DND-41 (cell line): ENCODE measurements around the gene SFMBT2.

ENCODE experiments used
- ATAC-seq: fragments of 200-7000 bp; cut with Tn5 transposase; 3 replicates; pipeline ENCODE4 v1.9.1; 2021; ENCODE audit warnings: low read depth; ENCODE audit not compliant: insufficient read depth
- DNase-seq: peaks from one replicate; pipeline ENCODE4 v3.0.0-alpha.2; 2020
- H2AFZ ChIP-seq: 2 replicates; pipeline ENCODE4 v1.6.0; 2012; ENCODE audit warnings: low read depth, low read length
- H3K27ac ChIP-seq: 2 replicates; pipeline ENCODE4 v1.5.1; 2012; ENCODE audit warnings: low read length, inconsistent platforms
- H3K27me3 ChIP-seq: fragments of 200-600 bp; sonication (generic); 2 replicates; pipeline ENCODE4 v1.6.0; 2012; ENCODE audit warnings: low read length, mild to moderate bottlenecking, inconsistent platforms; ENCODE audit not compliant: insufficient read depth, poor library complexity
- H3K36me3 ChIP-seq: 2 replicates; pipeline ENCODE4 v1.5.1; 2012; ENCODE audit warnings: low read length, inconsistent platforms; ENCODE audit not compliant: insufficient read depth
- H3K4me1 ChIP-seq: 2 replicates; pipeline ENCODE4 v1.5.1; 2012; ENCODE audit warnings: mild to moderate bottlenecking, low read length; ENCODE audit not compliant: insufficient read depth
- H3K4me2 ChIP-seq: 2 replicates; pipeline ENCODE4 v1.6.0; 2012; ENCODE audit warnings: mild to moderate bottlenecking, moderate library complexity, low read length, inconsistent platforms; ENCODE audit not compliant: insufficient read depth
- H3K4me3 ChIP-seq, 2 experiments: fragments of 200-600 bp in 1 of 2; shearing (Covaris generic) in 1 of 2; 2 replicates each; pipeline ENCODE4 v1.5.1; 2012 to 2016; ENCODE audit warnings: inconsistent platforms in 2 of 2, low read length in 2 of 2, mild to moderate bottlenecking in 2 of 2, low read depth in 1 of 2, moderate library complexity in 1 of 2
- H3K79me2 ChIP-seq: 2 replicates; pipeline ENCODE4 v1.6.0; 2012; ENCODE audit warnings: low read length, inconsistent platforms; ENCODE audit not compliant: insufficient read depth
- H3K9ac ChIP-seq: 2 replicates; pipeline ENCODE4 v1.6.0; 2012; ENCODE audit warnings: low read depth, mild to moderate bottlenecking, inconsistent platforms, low read length, moderate library complexity
- H3K9me3 ChIP-seq: 2 replicates; pipeline ENCODE4 v1.5.1; 2012; ENCODE audit warnings: low read length, moderate library complexity, mild to moderate bottlenecking, inconsistent platforms; ENCODE audit not compliant: insufficient read depth, severe bottlenecking
- H4K20me1 ChIP-seq: 2 replicates; pipeline ENCODE4 v1.6.0; 2012; ENCODE audit warnings: low read length; ENCODE audit not compliant: insufficient read depth
- EZH2 ChIP-seq: IDR thresholded peaks from 3 replicates; pipeline ENCODE4 v1.6.1; 2012; ENCODE audit warnings: borderline replicate concordance, low read depth, mild to moderate bottlenecking, moderate library complexity, low read length, inconsistent platforms; ENCODE audit not compliant: severe bottlenecking
- TF ChIP-seq, protein P1 (sequence below): IDR thresholded peaks from 2 replicates; pipeline ENCODE4 v1.5.1; 2012; ENCODE audit warnings: borderline replicate concordance, low read length, moderate library complexity, mild to moderate bottlenecking; ENCODE audit not compliant: poor library complexity, severe bottlenecking; ENCODE audit errors: extremely low read depth

SFMBT2 gene

DNA sequence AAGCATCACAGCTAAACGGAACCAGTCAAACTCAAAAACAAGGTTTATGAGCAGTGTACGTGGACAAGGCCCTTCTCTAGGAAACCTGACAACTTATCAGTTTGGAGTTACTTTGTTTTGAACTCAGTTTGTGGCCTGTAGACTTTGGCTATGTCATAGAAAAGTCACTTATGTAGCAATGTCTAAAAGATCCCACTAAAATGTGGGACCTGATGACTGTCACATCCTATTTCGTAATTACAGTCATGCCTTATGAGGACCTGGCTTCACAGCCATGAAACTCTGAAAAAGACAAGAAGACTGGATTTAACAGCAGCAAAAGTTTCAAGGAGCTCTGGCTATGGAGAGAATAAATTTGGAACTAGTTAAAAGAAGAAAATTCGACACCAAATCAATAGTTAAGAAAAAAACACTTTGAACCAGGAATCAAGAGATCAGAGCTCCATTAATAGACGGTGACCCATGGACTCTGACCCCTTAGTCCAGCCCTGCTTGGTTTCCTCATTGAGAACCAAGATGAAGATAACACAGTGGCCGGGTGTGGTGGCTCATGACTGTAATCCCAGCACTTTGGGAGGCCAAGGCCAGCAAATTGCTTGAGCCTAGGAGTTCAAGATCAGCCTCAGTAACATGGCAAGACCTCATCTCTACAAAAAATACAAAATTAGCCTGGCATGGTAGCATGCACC is 204.3 kb downstream of the SFMBT2 start:
- Histone ChIP-seq H3K4me3 (no peak overlapping the region), H2AFZ (no peak overlapping the region), H3K79me2 (peaks cover 2% of the 10 kb centered on the region; the same call in 1 of the 2 replicates), H3K4me1 (no peaks in the 10 kb centered on the region), H4K20me1 (peaks cover 11% of the 10 kb centered on the region; the same call in 1 of the 2 replicates), H3K4me2 (no peak overlapping the region), H3K9ac (no peak overlapping the region), H3K36me3 (peaks cover 83% of the 10 kb centered on the region), H3K9me3 (no peaks in the 10 kb centered on the region), H3K27ac (no peak overlapping the region), H3K27me3 (no peaks in the 10 kb centered on the region)
- no peak for TF ChIP-seq EZH2
- TF ChIP-seq, protein P1, sequence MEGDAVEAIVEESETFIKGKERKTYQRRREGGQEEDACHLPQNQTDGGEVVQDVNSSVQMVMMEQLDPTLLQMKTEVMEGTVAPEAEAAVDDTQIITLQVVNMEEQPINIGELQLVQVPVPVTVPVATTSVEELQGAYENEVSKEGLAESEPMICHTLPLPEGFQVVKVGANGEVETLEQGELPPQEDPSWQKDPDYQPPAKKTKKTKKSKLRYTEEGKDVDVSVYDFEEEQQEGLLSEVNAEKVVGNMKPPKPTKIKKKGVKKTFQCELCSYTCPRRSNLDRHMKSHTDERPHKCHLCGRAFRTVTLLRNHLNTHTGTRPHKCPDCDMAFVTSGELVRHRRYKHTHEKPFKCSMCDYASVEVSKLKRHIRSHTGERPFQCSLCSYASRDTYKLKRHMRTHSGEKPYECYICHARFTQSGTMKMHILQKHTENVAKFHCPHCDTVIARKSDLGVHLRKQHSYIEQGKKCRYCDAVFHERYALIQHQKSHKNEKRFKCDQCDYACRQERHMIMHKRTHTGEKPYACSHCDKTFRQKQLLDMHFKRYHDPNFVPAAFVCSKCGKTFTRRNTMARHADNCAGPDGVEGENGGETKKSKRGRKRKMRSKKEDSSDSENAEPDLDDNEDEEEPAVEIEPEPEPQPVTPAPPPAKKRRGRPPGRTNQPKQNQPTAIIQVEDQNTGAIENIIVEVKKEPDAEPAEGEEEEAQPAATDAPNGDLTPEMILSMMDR = no peak
- ATAC-seq (no peak), DNase-seq (no peak)

DNA sequence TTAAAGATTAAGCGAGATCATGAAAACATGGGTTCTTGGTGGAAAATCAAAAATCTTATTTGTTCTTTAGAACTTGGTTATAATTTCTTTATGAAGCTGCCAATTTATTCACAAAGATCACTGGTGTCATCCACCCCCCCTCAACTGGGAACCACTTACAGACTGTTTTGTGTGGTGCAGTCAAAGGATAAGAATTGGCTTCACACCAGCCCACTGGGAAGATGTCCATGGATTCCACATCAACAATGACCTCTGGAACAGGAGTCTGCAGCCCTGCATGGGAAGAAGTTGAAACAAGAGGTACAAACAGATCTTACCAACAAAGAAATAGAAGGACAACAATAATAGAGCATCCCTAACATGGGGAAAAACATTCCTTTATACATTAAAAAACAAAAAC is 205.2 kb downstream of the SFMBT2 start:
- Histone ChIP-seq H3K27me3 (no peaks in the 10 kb centered on the region), H3K36me3 (peaks cover 83% of the 10 kb centered on the region), H4K20me1 (peaks cover 8% of the 10 kb centered on the region; the same call in 1 of the 2 replicates), H3K4me2 (no peak overlapping the region), H3K9me3 (no peaks in the 10 kb centered on the region), H3K9ac (no peak overlapping the region), H3K79me2 (peaks cover 2% of the 10 kb centered on the region; the same call in 1 of the 2 replicates), H2AFZ (no peak overlapping the region), H3K4me3 (no peak overlapping the region), H3K4me1 (no peaks in the 10 kb centered on the region), H3K27ac (no peak overlapping the region)
- no peak for TF ChIP-seq EZH2
- TF ChIP-seq, protein P1 = no peak
- DNase-seq (no peak), ATAC-seq (no peak)

DNA sequence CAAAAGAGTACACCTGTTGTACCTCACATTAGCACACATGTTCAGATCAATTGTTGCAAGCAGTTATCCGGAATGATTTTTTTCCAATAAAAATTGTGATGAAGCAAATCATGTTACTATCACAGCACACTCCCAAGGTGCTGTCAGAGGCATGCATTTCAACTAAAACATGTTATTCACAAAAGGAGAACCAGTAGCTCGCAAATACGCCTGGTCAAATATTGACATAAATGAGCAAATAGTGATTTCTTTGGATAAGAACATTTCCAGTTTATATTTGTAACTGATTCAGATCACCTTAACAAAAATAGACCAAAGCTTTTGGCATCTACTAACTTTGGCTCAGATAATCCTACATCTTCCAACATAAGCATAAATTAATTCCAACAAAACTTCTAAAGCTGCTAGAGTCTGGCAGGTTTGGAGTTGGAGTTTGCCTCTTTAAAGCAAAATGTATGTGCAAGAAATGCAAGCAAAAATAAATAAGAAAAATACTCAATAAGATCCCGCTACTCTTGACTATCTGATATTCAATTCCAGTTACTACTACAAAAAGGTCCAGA is 208.0 kb downstream of the SFMBT2 start:
- ATAC-seq (no peak), DNase-seq (no peak)
- Histone ChIP-seq H4K20me1 (no peaks in the 10 kb centered on the region), H3K9me3 (no peaks in the 10 kb centered on the region), H3K4me2 (no peak overlapping the region), H3K4me3 (no peak overlapping the region), H3K27ac (no peak overlapping the region), H3K79me2 (no peaks in the 10 kb centered on the region), H3K36me3 (peaks cover 91% of the 10 kb centered on the region), H3K27me3 (no peaks in the 10 kb centered on the region), H3K4me1 (no peaks in the 10 kb centered on the region), H3K9ac (no peak overlapping the region), H2AFZ (no peak overlapping the region)
- TF ChIP-seq, protein P1 = no peak
- no peak for TF ChIP-seq EZH2
